NB4 (cell line): Measurements from ENCODE around the gene RHPN2.
"Not testable (repeated sequence)": the region's sequence is repeated elsewhere in the genome, so short reads cannot be mapped to it uniquely, and the experiment has no call there.

Experiments used
- CTCF ChIP-seq: IDR thresholded peaks from one replicate; pipeline ENCODE4 v1.5.1; 2012; ENCODE audit warnings: low read depth, low read length
- MYC ChIP-seq: IDR thresholded peaks from 2 replicates; pipeline ENCODE4 v1.6.1; 2011; ENCODE audit warnings: low read depth, low read length
- POLR2A ChIP-seq: IDR thresholded peaks from 2 replicates; pipeline ENCODE4 v1.6.1; 2011; ENCODE audit warnings: mild to moderate bottlenecking; ENCODE audit not compliant: insufficient read length; ENCODE audit errors: extremely low read depth
- TF ChIP-seq, protein P1 (sequence below): IDR thresholded peaks from 2 replicates; pipeline ENCODE4 v1.6.1; 2011; ENCODE audit warnings: low read depth, low read length

GRCh38 chr19:32988254-32988653 lies 76.4 kb downstream of the RHPN2 start:
- not testable (repeated sequence) for TF ChIP-seq CTCF, POLR2A, MYC
- TF ChIP-seq, protein P1, sequence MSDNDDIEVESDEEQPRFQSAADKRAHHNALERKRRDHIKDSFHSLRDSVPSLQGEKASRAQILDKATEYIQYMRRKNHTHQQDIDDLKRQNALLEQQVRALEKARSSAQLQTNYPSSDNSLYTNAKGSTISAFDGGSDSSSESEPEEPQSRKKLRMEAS = not testable (repeated sequence)
